SKM-1 (cell line): ENCODE results near the gene SLF2.
"Not testable (repeated sequence)": the region's sequence is repeated elsewhere in the genome, so short reads cannot be mapped to it uniquely, and the experiment has no call there.

Source experiments
- DNase-seq: peaks from one replicate; lab custom pipeline; 2025; ENCODE audit not compliant: unreplicated experiment; lab: John Stamatoyannopoulos, UW

SLF2 gene

GRCh38 chr10:100877461-100877850 is 35.3 kb upstream of the SLF2 start:
- no peak for DNase-seq

GRCh38 chr10:100878291-100878910 is 34.4 kb upstream of the SLF2 start:
- peak; percentile 49 for DNase-seq

- no peak for DNase-seq
Observed at GRCh38 chr10:100879741-100880360, 32.9 kb upstream of the SLF2 start.

GRCh38 chr10:100881556-100882213 is 31.1 kb upstream of the SLF2 start:
- no peak for DNase-seq

GRCh38 chr10:100882252-100882651 is 30.5 kb upstream of the SLF2 start:
- no peak for DNase-seq

- DNase-seq: no peak
Observed at GRCh38 chr10:100882671-100883311, 30.0 kb upstream of the SLF2 start.

- DNase-seq: no peak
Observed at GRCh38 chr10:100883312-100883821, 29.4 kb upstream of the SLF2 start.

GRCh38 chr10:100885611-100886010 is 27.2 kb upstream of the SLF2 start:
- not testable (repeated sequence) for DNase-seq

- no peak for DNase-seq
Observed at GRCh38 chr10:100886091-100886490, 26.7 kb upstream of the SLF2 start.

GRCh38 chr10:100886521-100886920 is 26.2 kb upstream of the SLF2 start:
- no peak for DNase-seq

GRCh38 chr10:100886963-100887362 is 25.8 kb upstream of the SLF2 start:
- no peak for DNase-seq

GRCh38 chr10:100887761-100888296 is 24.9 kb upstream of the SLF2 start:
- DNase-seq: no peak

GRCh38 chr10:100888957-100889356 is 23.8 kb upstream of the SLF2 start:
- DNase-seq: peak; percentile 23

- no peak for DNase-seq
Observed at GRCh38 chr10:100889546-100889945, 23.2 kb upstream of the SLF2 start.

GRCh38 chr10:100890141-100890672 is 22.6 kb upstream of the SLF2 start:
- DNase-seq: no peak

GRCh38 chr10:100890673-100891317 is 22.0 kb upstream of the SLF2 start:
- DNase-seq: no peak

- DNase-seq: no peak
Observed at GRCh38 chr10:100894033-100894432, 18.7 kb upstream of the SLF2 start.

- DNase-seq: no peak
Observed at GRCh38 chr10:100894589-100895294, 18.0 kb upstream of the SLF2 start.

GRCh38 chr10:100895346-100895745 is 17.4 kb upstream of the SLF2 start:
- DNase-seq: no peak

GRCh38 chr10:100895896-100896295 is 16.9 kb upstream of the SLF2 start:
- no peak for DNase-seq
